DOHH2 (cell line): ENCODE data around the gene GTPBP4.

ENCODE experiments used
- EZH2phosphoT487 ChIP-seq: fragments of 200-600 bp; sonication (generic); IDR thresholded peaks from 2 replicates; pipeline ENCODE4 v1.6.1; 2017; ENCODE audit warnings: borderline replicate concordance, mild to moderate bottlenecking, antibody characterized with exemption, low read length, moderate library complexity, mixed read lengths
- TF ChIP-seq, protein P1 (sequence below): fragments of 200-600 bp; sonication (generic); IDR thresholded peaks from one replicate; pipeline ENCODE4 v1.5.1; 2014; ENCODE audit warnings: antibody characterized with exemption, mild to moderate bottlenecking, low read depth, low read length; ENCODE audit not compliant: poor library complexity, severe bottlenecking

- no peak for TF ChIP-seq EZH2phosphoT487
- TF ChIP-seq, protein P1, sequence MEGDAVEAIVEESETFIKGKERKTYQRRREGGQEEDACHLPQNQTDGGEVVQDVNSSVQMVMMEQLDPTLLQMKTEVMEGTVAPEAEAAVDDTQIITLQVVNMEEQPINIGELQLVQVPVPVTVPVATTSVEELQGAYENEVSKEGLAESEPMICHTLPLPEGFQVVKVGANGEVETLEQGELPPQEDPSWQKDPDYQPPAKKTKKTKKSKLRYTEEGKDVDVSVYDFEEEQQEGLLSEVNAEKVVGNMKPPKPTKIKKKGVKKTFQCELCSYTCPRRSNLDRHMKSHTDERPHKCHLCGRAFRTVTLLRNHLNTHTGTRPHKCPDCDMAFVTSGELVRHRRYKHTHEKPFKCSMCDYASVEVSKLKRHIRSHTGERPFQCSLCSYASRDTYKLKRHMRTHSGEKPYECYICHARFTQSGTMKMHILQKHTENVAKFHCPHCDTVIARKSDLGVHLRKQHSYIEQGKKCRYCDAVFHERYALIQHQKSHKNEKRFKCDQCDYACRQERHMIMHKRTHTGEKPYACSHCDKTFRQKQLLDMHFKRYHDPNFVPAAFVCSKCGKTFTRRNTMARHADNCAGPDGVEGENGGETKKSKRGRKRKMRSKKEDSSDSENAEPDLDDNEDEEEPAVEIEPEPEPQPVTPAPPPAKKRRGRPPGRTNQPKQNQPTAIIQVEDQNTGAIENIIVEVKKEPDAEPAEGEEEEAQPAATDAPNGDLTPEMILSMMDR: no peak
Measured at GRCh38 chr10:1058017-1058416, 69.8 kb downstream of the GTPBP4 start.
